Smooth muscle cell (in vitro differentiated cells): Measurements from ENCODE around the gene SPEM3. TPM values are rescaled to one million over a fixed set of nuclear protein-coding genes. Genes with fewer than 3 reads are reported as not detected.

Source experiments
- DNase-seq: peaks from one replicate; lab custom pipeline; 2025; ENCODE audit not compliant: unreplicated experiment; lab: John Stamatoyannopoulos, UW
- H2AFZ ChIP-seq: fragments of 200-600 bp; sonication (generic); 2 replicates; pipeline ENCODE4 v1.6.0; 2016; ENCODE audit warnings: antibody characterized with exemption, low read depth, mild to moderate bottlenecking
- H3F3A ChIP-seq: fragments of 200-600 bp; sonication (generic); 2 replicates; pipeline ENCODE4 v1.6.0; 2017; ENCODE audit warnings: antibody characterized with exemption, low read depth
- H3K27ac ChIP-seq: fragments of 200-600 bp; sonication (generic); 2 replicates; pipeline ENCODE4 v1.5.1; 2016; ENCODE audit warnings: low read depth, mild to moderate bottlenecking
- H3K27me3 ChIP-seq: fragments of 200-600 bp; sonication (generic); 2 replicates; pipeline ENCODE4 v1.6.1; 2016; ENCODE audit warnings: low read depth, mild to moderate bottlenecking
- H3K36me3 ChIP-seq: fragments of 200-600 bp; sonication (generic); 2 replicates; pipeline ENCODE4 v1.5.1; 2016; ENCODE audit warnings: low read depth
- H3K4me1 ChIP-seq: fragments of 200-600 bp; sonication (generic); 2 replicates; pipeline ENCODE4 v1.5.1; 2016; ENCODE audit warnings: low read depth
- H3K4me2 ChIP-seq: fragments of 200-600 bp; sonication (generic); 2 replicates; pipeline ENCODE4 v1.6.0; 2016; ENCODE audit warnings: mild to moderate bottlenecking
- H3K4me3 ChIP-seq: fragments of 200-600 bp; sonication (generic); 2 replicates; pipeline ENCODE4 v1.5.1; 2016; ENCODE audit warnings: mild to moderate bottlenecking
- H3K79me2 ChIP-seq: fragments of 200-600 bp; sonication (generic); 2 replicates; pipeline ENCODE4 v1.6.0; 2016; ENCODE audit warnings: low read depth, mild to moderate bottlenecking
- H3K9ac ChIP-seq: fragments of 200-600 bp; sonication (generic); 2 replicates; pipeline ENCODE4 v1.6.0; 2016; ENCODE audit warnings: low read depth
- H3K9me3 ChIP-seq: fragments of 200-600 bp; sonication (generic); replicated peaks from 2 replicates; pipeline ENCODE4 v1.5.1; 2016; ENCODE audit warnings: low read depth
- H4K20me1 ChIP-seq: fragments of 200-600 bp; sonication (generic); 2 replicates; pipeline ENCODE4 v1.6.0; 2016; ENCODE audit warnings: low read depth
- CTCF ChIP-seq: fragments of 200-600 bp; sonication (generic); IDR thresholded peaks from 2 replicates; pipeline ENCODE4 v1.5.1; 2017; ENCODE audit warnings: borderline replicate concordance, mild to moderate bottlenecking, antibody characterized with exemption; ENCODE audit not compliant: insufficient read depth, poor library complexity, severe bottlenecking
- WGBS: methylation state at CpG from one replicate; pipeline ENCODE4 v1.1.7; 2016; ENCODE audit warnings: low lambda C conversion rate; 5-methylcytosine and 5-hydroxymethylcytosine counted together
- polyA plus RNA-seq: library from polyadenylated mRNA; unstranded; fragments of >200 nt; fragmentation: Nextera tagmentation; extraction: Ambion mirVana; gene quantifications from 2 replicates; pipeline ENCODE4 v1.2.1, GENCODE V29; 2016
- total RNA-seq: library from RNA; depleted of rRNA; stranded (reverse); fragments of >200 nt; gene quantifications from 2 replicates; pipeline ENCODE4 v1.2.3, GENCODE V29; 2014

Gene SPEM3
- total and polyA plus RNA-seq, 2 experiments from 2014 or later: not detected

- H3K27ac ChIP-seq: no peak overlapping the region
- H3K4me2 ChIP-seq: no peak overlapping the region
- no peak for DNase-seq
- H4K20me1 ChIP-seq: peaks cover 39% of the 10 kb centered on the region
- H3F3A ChIP-seq: peaks cover 18% of the 10 kb centered on the region
- H3K36me3 ChIP-seq: no peaks in the 10 kb centered on the region
- no peaks in the 10 kb centered on the region for H3K9me3 ChIP-seq
- H3K79me2 ChIP-seq: peaks cover 17% of the 10 kb centered on the region
- H2AFZ ChIP-seq: no peak overlapping the region
- H3K4me3 ChIP-seq: no peak overlapping the region
- H3K4me1 ChIP-seq: peaks cover 8% of the 10 kb centered on the region
- 96% methylated on average over 43 of the region's 44 CpGs for WGBS
- no peaks in the 10 kb centered on the region for H3K27me3 ChIP-seq
- no peak overlapping the region for H3K9ac ChIP-seq
- TF ChIP-seq CTCF: no peak
Measured at GRCh38 chr17:7462474-7463371, 34.1 kb downstream of the SPEM3 start.

- peaks cover 12% of the 10 kb centered on the region for H3F3A ChIP-seq
- H2AFZ ChIP-seq: no peak overlapping the region
- no peak for TF ChIP-seq CTCF
- H3K4me1 ChIP-seq: peaks cover 8% of the 10 kb centered on the region
- peaks cover 46% of the 10 kb centered on the region for H4K20me1 ChIP-seq
- 96% methylated on average over 11 of the region's 14 CpGs for WGBS
- H3K4me2 ChIP-seq: no peak overlapping the region
- DNase-seq: no peak
- peaks cover 23% of the 10 kb centered on the region for H3K79me2 ChIP-seq
- H3K36me3 ChIP-seq: no peaks in the 10 kb centered on the region
- H3K4me3 ChIP-seq: no peak overlapping the region
- no peak overlapping the region for H3K9ac ChIP-seq
- H3K27ac ChIP-seq: no peak overlapping the region
- no peaks in the 10 kb centered on the region for H3K9me3 ChIP-seq
- H3K27me3 ChIP-seq: no peaks in the 10 kb centered on the region
Measured at GRCh38 chr17:7463372-7463846, 34.8 kb downstream of the SPEM3 start.

- no peak overlapping the region for H3K9ac ChIP-seq
- no peak overlapping the region for H3K4me3 ChIP-seq
- H3K36me3 ChIP-seq: no peaks in the 10 kb centered on the region
- no peak for DNase-seq
- no peak for TF ChIP-seq CTCF
- WGBS: 89% methylated on average over 9 of the region's 9 CpGs
- no peaks in the 10 kb centered on the region for H3K9me3 ChIP-seq
- H3K79me2 ChIP-seq: peaks cover 30% of the 10 kb centered on the region
- H4K20me1 ChIP-seq: peaks cover 53% of the 10 kb centered on the region
- peaks cover 8% of the 10 kb centered on the region for H3K4me1 ChIP-seq
- H3K27me3 ChIP-seq: no peaks in the 10 kb centered on the region
- no peak overlapping the region for H2AFZ ChIP-seq
- no peak overlapping the region for H3K27ac ChIP-seq
- peaks cover 5% of the 10 kb centered on the region for H3F3A ChIP-seq
- no peak overlapping the region for H3K4me2 ChIP-seq
Measured at GRCh38 chr17:7464081-7464480, 35.4 kb downstream of the SPEM3 start.
